ENCODE results near the gene SHISA5.

- no peak for TF ChIP-seq CTCF (IDR thresholded peaks at IDR 0.05)
- no peak for TF ChIP-seq POLR2A (IDR thresholded peaks at IDR 0.05)
These were observed 69.3 kb downstream of the SHISA5 start for GRCh38 chr3:48434591-48435222.

Data from right lobe of liver (tissue), 4 donors.